HepG2 (cell line): Measurements from ENCODE around the gene G6PC2. TPM values are rescaled to one million over a fixed set of nuclear protein-coding genes. Genes with fewer than 3 reads are reported as not detected.

Source experiments
- ARNTL ChIP-seq: sonication (generic); formaldehyde crosslinking; IDR thresholded peaks from 2 replicates; pipeline ENCODE4 v1.4.0; 2020; ENCODE audit warnings: mild to moderate bottlenecking, missing genetic modification reagents
- CBX5 ChIP-seq: sonication (generic); formaldehyde crosslinking; IDR thresholded peaks from 2 replicates; pipeline ENCODE4 v1.4.0; 2020; ENCODE audit warnings: missing genetic modification reagents, borderline replicate concordance
- KDM4B ChIP-seq: sonication (generic); formaldehyde crosslinking; IDR thresholded peaks from 2 replicates; pipeline ENCODE4 v1.4.0; 2020; ENCODE audit warnings: missing genetic modification reagents
- RBAK ChIP-seq: sonication (generic); formaldehyde crosslinking; IDR thresholded peaks from 2 replicates; pipeline ENCODE4 v1.5.1; 2020; ENCODE audit warnings: mild to moderate bottlenecking, missing genetic modification reagents
- ZNF614 ChIP-seq: IDR thresholded peaks from 2 replicates; pipeline ENCODE4 v1.6.1; 2018; ENCODE audit warnings: missing biosample characterization, missing genetic modification reagents, inconsistent platforms, borderline replicate concordance
- ZNF724P ChIP-seq: sonication (generic); formaldehyde crosslinking; IDR thresholded peaks from 2 replicates; pipeline ENCODE4 v1.8.0; 2022; ENCODE audit warnings: missing genetic modification reagents, borderline replicate concordance
- polyA plus RNA-seq, 8 experiments: library from polyadenylated mRNA; depleted of rRNA in 3 of 8; stranded (reverse) in 7 of 8; unstranded in 1 of 8; fragments of >200 nt; fragmentation: Illumina TruSeq in 4 of 8; extraction: Trizol in 4 of 8; gene quantifications; 2 replicates each; pipeline versions ENCODE4 v1.2.1 to v1.2.3, GENCODE V29; 2011 to 2016; ENCODE audit warnings: low read depth in 4 of 8, missing spikeins in 1 of 8, mixed read lengths in 1 of 8; ENCODE audit not compliant: insufficient read depth in 1 of 8
- total RNA-seq, 5 experiments: library from RNA; depleted of rRNA; stranded (reverse); fragments of >200 nt; fragmentation: Illumina TruSeq; extraction: Trizol; gene quantifications; 2 replicates each; pipeline ENCODE4 v1.2.3, GENCODE V29; 2016; ENCODE audit warnings: low read depth in 1 of 5
- TF ChIP-seq, protein P1 (sequence below): sonication (generic); formaldehyde crosslinking; IDR thresholded peaks from 2 replicates; pipeline ENCODE4 v1.9.0; 2021; ENCODE audit warnings: missing genetic modification reagents, borderline replicate concordance
- TF ChIP-seq, protein P2 (sequence below): IDR thresholded peaks from 2 replicates; pipeline ENCODE4 v1.6.1; 2016; ENCODE audit warnings: missing compliant biosample characterization, missing genetic modification reagents, borderline replicate concordance
- TF ChIP-seq, protein P3 (sequence below): IDR thresholded peaks from 2 replicates; pipeline ENCODE4 v1.6.1; 2018; ENCODE audit warnings: missing genetic modification reagents, mild to moderate bottlenecking, missing compliant biosample characterization
- TF ChIP-seq, protein P4 (sequence below): sonication (generic); formaldehyde crosslinking; IDR thresholded peaks from 2 replicates; pipeline ENCODE4 v1.4.0; 2020; ENCODE audit warnings: missing genetic modification reagents, borderline replicate concordance
- TF ChIP-seq, protein P5 (sequence below): sonication (generic); formaldehyde crosslinking; IDR thresholded peaks from 2 replicates; pipeline ENCODE4 v1.4.0; 2020; ENCODE audit warnings: missing genetic modification reagents, borderline replicate concordance
- TF ChIP-seq, protein P6 (sequence below): sonication (generic); formaldehyde crosslinking; conservative IDR thresholded peaks from 2 replicates; pipeline ENCODE4 v1.5.0; 2020; ENCODE audit warnings: missing genetic modification reagents

Gene G6PC2
- total and polyA plus RNA-seq, 2 of the 13 experiments (the other 11 are each of a cell fraction or from before 2014, with no cell fraction given): not detected

DNA sequence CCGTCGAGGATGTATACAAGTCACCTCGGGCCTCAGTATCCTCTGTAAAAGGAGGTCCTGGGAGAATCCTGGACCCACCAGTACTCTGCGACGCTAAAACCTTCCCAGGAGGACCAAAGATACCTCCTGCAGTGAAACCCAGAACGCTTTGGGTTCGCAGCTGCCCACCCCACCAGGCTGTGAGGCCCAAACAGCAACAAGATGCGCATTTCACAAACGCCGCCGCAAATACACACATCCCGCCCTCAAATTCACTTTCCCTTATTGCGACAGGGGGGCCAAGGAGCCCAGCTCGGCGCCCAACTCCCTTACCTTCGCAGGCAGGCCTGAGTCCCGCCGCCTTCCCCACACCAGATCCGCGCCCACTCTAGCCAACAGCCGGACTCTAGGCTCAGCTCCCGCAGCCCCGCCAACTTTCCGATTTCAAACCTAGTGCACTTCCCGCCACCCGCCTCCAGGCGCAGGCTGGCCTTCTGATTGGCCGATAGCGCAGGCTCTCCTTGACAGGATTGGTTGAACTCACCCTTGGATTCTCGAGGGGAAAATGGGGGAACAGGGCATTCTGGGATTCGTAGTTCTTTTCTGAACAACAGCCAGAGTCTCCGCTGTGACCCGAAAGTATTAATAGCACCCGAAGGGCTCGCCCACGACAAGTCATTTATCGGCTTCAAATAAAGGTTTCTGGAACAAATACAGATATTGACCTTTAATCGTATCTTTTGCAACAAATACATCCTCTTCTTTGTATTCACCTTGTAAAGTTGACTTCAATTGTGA is 10.9 kb upstream of the G6PC2 start, which contains the start of gene SPC25 (continued):
- TF ChIP-seq ARNTL (no peak), RBAK (no peak), ZNF614 (CRISPR knock-in tag) (peak; percentile 84; the same call in 1 of the 2 replicates), CBX5 (CRISPR knock-in tag) (no peak; the same call in 1 of the 2 replicates), KDM4B (CRISPR knock-in tag) (no peak), ZNF724P (peak; percentile 77; the same call in 1 of the 2 replicates)
- TF ChIP-seq, protein P1, sequence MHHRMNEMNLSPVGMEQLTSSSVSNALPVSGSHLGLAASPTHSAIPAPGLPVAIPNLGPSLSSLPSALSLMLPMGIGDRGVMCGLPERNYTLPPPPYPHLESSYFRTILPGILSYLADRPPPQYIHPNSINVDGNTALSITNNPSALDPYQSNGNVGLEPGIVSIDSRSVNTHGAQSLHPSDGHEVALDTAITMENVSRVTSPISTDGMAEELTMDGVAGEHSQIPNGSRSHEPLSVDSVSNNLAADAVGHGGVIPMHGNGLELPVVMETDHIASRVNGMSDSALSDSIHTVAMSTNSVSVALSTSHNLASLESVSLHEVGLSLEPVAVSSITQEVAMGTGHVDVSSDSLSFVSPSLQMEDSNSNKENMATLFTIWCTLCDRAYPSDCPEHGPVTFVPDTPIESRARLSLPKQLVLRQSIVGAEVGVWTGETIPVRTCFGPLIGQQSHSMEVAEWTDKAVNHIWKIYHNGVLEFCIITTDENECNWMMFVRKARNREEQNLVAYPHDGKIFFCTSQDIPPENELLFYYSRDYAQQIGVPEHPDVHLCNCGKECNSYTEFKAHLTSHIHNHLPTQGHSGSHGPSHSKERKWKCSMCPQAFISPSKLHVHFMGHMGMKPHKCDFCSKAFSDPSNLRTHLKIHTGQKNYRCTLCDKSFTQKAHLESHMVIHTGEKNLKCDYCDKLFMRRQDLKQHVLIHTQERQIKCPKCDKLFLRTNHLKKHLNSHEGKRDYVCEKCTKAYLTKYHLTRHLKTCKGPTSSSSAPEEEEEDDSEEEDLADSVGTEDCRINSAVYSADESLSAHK (CRISPR knock-in tag): no peak
- TF ChIP-seq, protein P2, sequence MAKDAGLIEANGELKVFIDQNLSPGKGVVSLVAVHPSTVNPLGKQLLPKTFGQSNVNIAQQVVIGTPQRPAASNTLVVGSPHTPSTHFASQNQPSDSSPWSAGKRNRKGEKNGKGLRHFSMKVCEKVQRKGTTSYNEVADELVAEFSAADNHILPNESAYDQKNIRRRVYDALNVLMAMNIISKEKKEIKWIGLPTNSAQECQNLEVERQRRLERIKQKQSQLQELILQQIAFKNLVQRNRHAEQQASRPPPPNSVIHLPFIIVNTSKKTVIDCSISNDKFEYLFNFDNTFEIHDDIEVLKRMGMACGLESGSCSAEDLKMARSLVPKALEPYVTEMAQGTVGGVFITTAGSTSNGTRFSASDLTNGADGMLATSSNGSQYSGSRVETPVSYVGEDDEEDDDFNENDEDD (CRISPR knock-in tag): peak; percentile 100
- TF ChIP-seq, protein P3, sequence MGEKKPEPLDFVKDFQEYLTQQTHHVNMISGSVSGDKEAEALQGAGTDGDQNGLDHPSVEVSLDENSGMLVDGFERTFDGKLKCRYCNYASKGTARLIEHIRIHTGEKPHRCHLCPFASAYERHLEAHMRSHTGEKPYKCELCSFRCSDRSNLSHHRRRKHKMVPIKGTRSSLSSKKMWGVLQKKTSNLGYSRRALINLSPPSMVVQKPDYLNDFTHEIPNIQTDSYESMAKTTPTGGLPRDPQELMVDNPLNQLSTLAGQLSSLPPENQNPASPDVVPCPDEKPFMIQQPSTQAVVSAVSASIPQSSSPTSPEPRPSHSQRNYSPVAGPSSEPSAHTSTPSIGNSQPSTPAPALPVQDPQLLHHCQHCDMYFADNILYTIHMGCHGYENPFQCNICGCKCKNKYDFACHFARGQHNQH (CRISPR knock-in tag): peak; percentile 33; the same call in 1 of the 2 replicates
- TF ChIP-seq, protein P4, sequence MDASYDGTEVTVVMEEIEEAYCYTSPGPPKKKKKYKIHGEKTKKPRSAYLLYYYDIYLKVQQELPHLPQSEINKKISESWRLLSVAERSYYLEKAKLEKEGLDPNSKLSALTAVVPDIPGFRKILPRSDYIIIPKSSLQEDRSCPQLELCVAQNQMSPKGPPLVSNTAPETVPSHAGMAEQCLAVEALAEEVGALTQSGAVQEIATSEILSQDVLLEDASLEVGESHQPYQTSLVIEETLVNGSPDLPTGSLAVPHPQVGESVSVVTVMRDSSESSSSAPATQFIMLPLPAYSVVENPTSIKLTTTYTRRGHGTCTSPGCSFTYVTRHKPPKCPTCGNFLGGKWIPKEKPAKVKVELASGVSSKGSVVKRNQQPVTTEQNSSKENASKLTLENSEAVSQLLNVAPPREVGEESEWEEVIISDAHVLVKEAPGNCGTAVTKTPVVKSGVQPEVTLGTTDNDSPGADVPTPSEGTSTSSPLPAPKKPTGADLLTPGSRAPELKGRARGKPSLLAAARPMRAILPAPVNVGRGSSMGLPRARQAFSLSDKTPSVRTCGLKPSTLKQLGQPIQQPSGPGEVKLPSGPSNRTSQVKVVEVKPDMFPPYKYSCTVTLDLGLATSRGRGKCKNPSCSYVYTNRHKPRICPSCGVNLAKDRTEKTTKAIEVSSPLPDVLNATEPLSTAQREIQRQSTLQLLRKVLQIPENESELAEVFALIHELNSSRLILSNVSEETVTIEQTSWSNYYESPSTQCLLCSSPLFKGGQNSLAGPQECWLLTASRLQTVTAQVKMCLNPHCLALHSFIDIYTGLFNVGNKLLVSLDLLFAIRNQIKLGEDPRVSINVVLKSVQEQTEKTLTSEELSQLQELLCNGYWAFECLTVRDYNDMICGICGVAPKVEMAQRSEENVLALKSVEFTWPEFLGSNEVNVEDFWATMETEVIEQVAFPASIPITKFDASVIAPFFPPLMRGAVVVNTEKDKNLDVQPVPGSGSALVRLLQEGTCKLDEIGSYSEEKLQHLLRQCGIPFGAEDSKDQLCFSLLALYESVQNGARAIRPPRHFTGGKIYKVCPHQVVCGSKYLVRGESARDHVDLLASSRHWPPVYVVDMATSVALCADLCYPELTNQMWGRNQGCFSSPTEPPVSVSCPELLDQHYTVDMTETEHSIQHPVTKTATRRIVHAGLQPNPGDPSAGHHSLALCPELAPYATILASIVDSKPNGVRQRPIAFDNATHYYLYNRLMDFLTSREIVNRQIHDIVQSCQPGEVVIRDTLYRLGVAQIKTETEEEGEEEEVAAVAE (CRISPR knock-in tag): peak; percentile 96
- TF ChIP-seq, protein P5, sequence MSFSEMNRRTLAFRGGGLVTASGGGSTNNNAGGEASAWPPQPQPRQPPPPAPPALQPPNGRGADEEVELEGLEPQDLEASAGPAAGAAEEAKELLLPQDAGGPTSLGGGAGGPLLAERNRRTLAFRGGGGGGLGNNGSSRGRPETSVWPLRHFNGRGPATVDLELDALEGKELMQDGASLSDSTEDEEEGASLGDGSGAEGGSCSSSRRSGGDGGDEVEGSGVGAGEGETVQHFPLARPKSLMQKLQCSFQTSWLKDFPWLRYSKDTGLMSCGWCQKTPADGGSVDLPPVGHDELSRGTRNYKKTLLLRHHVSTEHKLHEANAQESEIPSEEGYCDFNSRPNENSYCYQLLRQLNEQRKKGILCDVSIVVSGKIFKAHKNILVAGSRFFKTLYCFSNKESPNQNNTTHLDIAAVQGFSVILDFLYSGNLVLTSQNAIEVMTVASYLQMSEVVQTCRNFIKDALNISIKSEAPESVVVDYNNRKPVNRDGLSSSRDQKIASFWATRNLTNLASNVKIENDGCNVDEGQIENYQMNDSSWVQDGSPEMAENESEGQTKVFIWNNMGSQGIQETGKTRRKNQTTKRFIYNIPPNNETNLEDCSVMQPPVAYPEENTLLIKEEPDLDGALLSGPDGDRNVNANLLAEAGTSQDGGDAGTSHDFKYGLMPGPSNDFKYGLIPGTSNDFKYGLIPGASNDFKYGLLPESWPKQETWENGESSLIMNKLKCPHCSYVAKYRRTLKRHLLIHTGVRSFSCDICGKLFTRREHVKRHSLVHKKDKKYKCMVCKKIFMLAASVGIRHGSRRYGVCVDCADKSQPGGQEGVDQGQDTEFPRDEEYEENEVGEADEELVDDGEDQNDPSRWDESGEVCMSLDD: no peak
- TF ChIP-seq, protein P6, sequence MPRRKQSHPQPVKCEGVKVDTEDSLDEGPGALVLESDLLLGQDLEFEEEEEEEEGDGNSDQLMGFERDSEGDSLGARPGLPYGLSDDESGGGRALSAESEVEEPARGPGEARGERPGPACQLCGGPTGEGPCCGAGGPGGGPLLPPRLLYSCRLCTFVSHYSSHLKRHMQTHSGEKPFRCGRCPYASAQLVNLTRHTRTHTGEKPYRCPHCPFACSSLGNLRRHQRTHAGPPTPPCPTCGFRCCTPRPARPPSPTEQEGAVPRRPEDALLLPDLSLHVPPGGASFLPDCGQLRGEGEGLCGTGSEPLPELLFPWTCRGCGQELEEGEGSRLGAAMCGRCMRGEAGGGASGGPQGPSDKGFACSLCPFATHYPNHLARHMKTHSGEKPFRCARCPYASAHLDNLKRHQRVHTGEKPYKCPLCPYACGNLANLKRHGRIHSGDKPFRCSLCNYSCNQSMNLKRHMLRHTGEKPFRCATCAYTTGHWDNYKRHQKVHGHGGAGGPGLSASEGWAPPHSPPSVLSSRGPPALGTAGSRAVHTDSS (CRISPR knock-in tag): no peak
